Activated T-helper 1 cell treated with Interleukin-2 at 50 U/mL for 16 hours (primary cell): Measurements from ENCODE around the gene NAALADL2.

Experiments used
- DNase-seq: peaks from one replicate; pipeline ENCODE4 v3.0.0-alpha.2; 2020; ENCODE audit warnings: low read depth

NAALADL2 gene

GRCh38 chr3:175664911-175665310 is 805.8 kb downstream of the NAALADL2 start:
- DNase-seq = no peak

GRCh38 chr3:175668300-175668699 is 809.2 kb downstream of the NAALADL2 start:
- DNase-seq = no peak

GRCh38 chr3:175670557-175670956 is 811.4 kb downstream of the NAALADL2 start:
- DNase-seq = no peak

- DNase-seq = no peak
These were observed 813.1 kb downstream of the NAALADL2 start for GRCh38 chr3:175672119-175672689.

GRCh38 chr3:175679568-175679967 is 820.4 kb downstream of the NAALADL2 start:
- DNase-seq = no peak

- DNase-seq = no peak
These were observed 833.1 kb downstream of the NAALADL2 start for GRCh38 chr3:175692256-175692655.

- DNase-seq = no peak
These were observed 836.1 kb downstream of the NAALADL2 start for GRCh38 chr3:175695251-175695650.

- no peak for DNase-seq
These were observed 843.8 kb downstream of the NAALADL2 start for GRCh38 chr3:175702956-175703355.

- DNase-seq = no peak
These were observed 845.4 kb downstream of the NAALADL2 start for GRCh38 chr3:175704366-175705055.

GRCh38 chr3:175713268-175713667 is 854.1 kb downstream of the NAALADL2 start:
- DNase-seq = no peak

- no peak for DNase-seq
These were observed 857.3 kb downstream of the NAALADL2 start for GRCh38 chr3:175716446-175716845.

GRCh38 chr3:175726228-175726627 is 867.1 kb downstream of the NAALADL2 start:
- no peak for DNase-seq

- DNase-seq = no peak
These were observed 869.4 kb downstream of the NAALADL2 start for GRCh38 chr3:175728566-175728965.

- no peak for DNase-seq
These were observed 870.3 kb downstream of the NAALADL2 start for GRCh38 chr3:175729466-175729865.

- no peak for DNase-seq
These were observed 872.4 kb downstream of the NAALADL2 start for GRCh38 chr3:175731543-175731942.

GRCh38 chr3:175732017-175732416 is 872.9 kb downstream of the NAALADL2 start:
- DNase-seq = no peak

- DNase-seq = no peak
These were observed 876.7 kb downstream of the NAALADL2 start for GRCh38 chr3:175735866-175736265.

- DNase-seq = no peak
These were observed 878.8 kb downstream of the NAALADL2 start for GRCh38 chr3:175737646-175738572.

- DNase-seq = no peak
These were observed 882.8 kb downstream of the NAALADL2 start for GRCh38 chr3:175741951-175742350.

GRCh38 chr3:175743733-175744400 is 884.7 kb downstream of the NAALADL2 start:
- DNase-seq = no peak

GRCh38 chr3:175746308-175746707 is 887.2 kb downstream of the NAALADL2 start:
- DNase-seq = no peak

GRCh38 chr3:175748087-175748730 is 889.1 kb downstream of the NAALADL2 start:
- DNase-seq = no peak
